ENCODE results near the gene E2F4. TPM values are rescaled to one million over a fixed set of nuclear protein-coding genes. Genes with fewer than 3 reads are reported as not detected.

E2F4 gene
- total and polyA plus RNA-seq, 2 of the 13 experiments (the other 11 are each of a cell fraction or from before 2014, with no cell fraction given), result 84.8 to 91.2 TPM

GRCh38 chr16:67170168-67170948 is 21.6 kb upstream of the E2F4 start, which contains the start of gene NOL3 (continued):
- TF ChIP-seq ZNF883 (CRISPR knock-in tag; IDR thresholded peaks at IDR 0.05; ENCODE audit: not compliant biosample characterization), result peak; percentile 25
- peak; percentile 58; the same call in 1 of the 2 replicates for TF ChIP-seq FUBP1 (CRISPR knock-in tag; IDR thresholded peaks at IDR 0.05; ENCODE audit: borderline replicate concordance)
- TF ChIP-seq POLR2G (IDR thresholded peaks at IDR 0.05; ENCODE audit: low read depth, low read length), result peak; percentile 79
- TF ChIP-seq ZNF350 (CRISPR knock-in tag; IDR thresholded peaks at IDR 0.05; ENCODE audit: borderline replicate concordance, low read depth), result no peak
- peak; percentile 74 for TF ChIP-seq SP4 (CRISPR knock-in tag; IDR thresholded peaks at IDR 0.05)
- 0 out of 2 replicates have a peak, but pooled peaks have one; percentile 20 for TF ChIP-seq HNRNPL (IDR thresholded peaks at IDR 0.05; ENCODE audit: low read depth, low read length)
- TF ChIP-seq TARDBP (CRISPR knock-in tag; IDR thresholded peaks at IDR 0.05), result peak; percentile 47; the same call in 1 of the 2 replicates
- TF ChIP-seq ELF4 (CRISPR knock-in tag; IDR thresholded peaks at IDR 0.05; ENCODE audit: borderline replicate concordance), result no peak
- no peak for TF ChIP-seq ZNF484 (CRISPR knock-in tag; IDR thresholded peaks at IDR 0.05; ENCODE audit: borderline replicate concordance, low read depth)
- TF ChIP-seq ZNF781 (CRISPR knock-in tag; IDR thresholded peaks at IDR 0.05; ENCODE audit: borderline replicate concordance, not compliant biosample characterization), result no peak
- 0 out of 2 replicates have a peak, but pooled peaks have one; percentile 34 for TF ChIP-seq ELF1 (CRISPR knock-in tag; IDR thresholded peaks at IDR 0.05)
- TF ChIP-seq ZNF124 (CRISPR knock-in tag; IDR thresholded peaks at IDR 0.05), result no peak; the same call in 1 of the 2 replicates
- peak; percentile 54; the same call in 1 of the 2 replicates for TF ChIP-seq ZNF296 (CRISPR knock-in tag; conservative IDR thresholded peaks at IDR 0.05)
- TF ChIP-seq HMGXB4 (CRISPR knock-in tag; IDR thresholded peaks at IDR 0.05; ENCODE audit: borderline replicate concordance in 1 of 2, low read depth in 1 of 2), result peak in 1 of 2 experiments; percentile 82; a peak in 3 of 4 replicates
- 0 out of 2 replicates have a peak, but pooled peaks have one; percentile 29 for TF ChIP-seq ZSCAN25 (CRISPR knock-in tag; IDR thresholded peaks at IDR 0.05)
- TF ChIP-seq DNMT1 (CRISPR knock-in tag; IDR thresholded peaks at IDR 0.05), result peak; percentile 36; the same call in 1 of the 2 replicates
- peak; percentile 35 for TF ChIP-seq MXD3 (CRISPR knock-in tag; IDR thresholded peaks at IDR 0.05)
- 0 out of 2 replicates have a peak, but pooled peaks have one; percentile 73 for TF ChIP-seq ATF6 (CRISPR knock-in tag; conservative IDR thresholded peaks at IDR 0.05)
